Dedifferentiated amniotic fluid mesenchymal stem cell (primary cell): Measurements from ENCODE around the gene SOX12.

Source experiments
- DNase-seq: peaks from one replicate; pipeline ENCODE4 v3.0.0-alpha.2; 2016; ENCODE audit errors: extremely low spot score

The SOX12 gene

DNA sequence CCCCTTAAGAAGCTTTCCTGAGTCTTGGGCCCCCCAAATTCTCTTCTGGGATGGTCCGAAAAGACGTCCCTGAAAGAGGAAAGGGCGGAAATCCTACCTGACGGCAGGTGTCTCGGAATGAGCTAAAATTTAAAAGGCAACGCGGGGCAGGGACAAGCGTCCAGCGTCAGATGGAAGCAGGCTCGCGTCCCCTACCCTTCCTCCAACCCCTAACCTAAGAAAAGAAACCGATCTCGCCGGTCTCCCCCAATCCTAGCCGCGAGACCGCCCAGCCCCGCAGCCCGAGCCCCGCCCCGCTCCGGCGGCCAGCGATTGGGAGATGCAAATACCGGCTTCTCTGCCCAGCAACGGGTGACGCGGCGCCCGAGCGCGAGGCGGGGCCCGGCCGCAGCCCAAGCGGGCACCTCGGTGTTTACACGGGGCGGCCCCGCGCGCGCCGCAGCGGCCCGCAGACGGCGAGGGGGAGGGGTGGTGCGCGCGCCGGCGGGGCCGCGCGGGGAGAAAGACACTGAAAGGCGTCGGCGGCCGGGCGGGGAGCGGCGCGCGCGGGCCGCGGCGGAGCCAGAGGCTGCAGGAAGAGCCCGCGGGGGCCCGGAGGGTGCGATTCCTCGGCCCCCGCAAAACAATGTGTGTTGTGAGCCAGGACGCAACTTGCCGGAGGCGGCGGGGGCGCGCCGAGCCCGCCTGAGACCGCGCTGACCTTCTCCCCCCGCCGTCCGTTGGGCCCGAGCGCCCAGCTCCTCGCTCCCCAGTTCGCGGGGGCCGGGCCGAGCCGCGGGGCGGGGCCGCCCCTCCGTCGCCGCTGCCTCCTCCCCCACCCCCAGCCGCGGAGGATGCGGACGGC, at the start of gene SOX12:
Gene SOX12, plus strand, starts transcription at position 508 of the 844 bp plus-strand sequence. CDS start 373 bp downstream, outside the sequence.
- peak; percentile 85 for DNase-seq

DNA sequence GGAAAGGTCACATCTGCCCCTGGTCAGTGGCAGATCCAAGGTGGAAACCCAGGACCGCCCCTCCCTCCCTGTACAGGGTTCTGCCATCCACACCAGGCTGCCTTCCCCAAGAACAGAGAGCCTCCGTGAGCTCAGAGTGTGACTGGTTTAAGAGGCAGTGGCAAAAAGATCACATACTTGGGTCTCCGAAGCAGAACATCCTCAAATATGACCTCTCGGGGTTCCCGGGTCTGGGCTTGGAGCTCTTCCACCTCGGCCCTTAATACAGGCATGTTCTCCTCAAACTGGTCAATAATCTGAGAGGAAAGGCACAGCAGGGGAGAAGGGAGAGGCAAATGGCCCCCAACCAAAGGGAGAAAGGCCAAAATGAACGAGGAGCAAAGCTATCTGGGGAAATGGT, 49.6 kb upstream of the SOX12 start:
- no peak for DNase-seq

DNA sequence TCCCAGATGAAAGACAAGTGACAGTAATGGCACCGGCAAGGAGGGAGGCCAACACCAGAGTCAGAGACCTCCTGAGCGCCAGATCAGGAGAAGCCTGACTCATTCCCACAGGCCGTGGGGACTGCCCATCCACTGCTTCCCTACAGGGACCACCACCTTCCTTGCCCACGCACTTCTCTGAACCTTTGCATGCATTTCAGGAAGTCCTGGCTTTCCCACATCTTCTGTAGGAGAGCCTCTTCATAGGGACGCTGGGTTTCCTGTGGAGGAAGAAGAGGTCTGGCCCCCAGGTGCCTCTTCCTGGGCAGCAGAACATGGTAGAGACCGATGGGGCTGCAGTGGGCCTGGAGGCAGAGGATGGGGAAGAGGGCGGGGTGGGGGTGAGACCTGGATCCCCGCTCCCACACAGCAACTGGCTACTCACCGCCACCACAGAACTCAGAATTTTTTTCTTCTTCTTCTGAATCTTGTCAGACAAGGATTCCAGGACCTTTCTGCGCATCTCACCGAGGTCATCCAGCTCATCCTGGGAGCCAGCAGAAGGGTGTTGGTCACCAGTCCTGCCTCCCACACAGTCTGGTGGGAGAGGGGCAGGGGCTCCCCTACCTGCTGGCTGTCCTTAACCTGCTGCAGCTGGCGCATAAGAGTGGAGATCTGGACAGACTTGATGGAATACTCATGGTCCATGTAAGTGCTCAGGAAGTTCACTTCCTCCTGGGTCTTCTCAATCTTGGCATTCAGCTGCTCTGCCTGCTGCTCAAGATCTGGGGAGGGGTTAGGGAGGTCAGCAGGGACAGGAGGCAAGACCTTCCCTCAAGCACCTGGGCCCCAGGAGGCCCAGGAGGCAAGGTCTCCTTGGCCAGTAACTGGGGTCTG, 48.5 kb upstream of the SOX12 start:
- no peak for DNase-seq

DNA sequence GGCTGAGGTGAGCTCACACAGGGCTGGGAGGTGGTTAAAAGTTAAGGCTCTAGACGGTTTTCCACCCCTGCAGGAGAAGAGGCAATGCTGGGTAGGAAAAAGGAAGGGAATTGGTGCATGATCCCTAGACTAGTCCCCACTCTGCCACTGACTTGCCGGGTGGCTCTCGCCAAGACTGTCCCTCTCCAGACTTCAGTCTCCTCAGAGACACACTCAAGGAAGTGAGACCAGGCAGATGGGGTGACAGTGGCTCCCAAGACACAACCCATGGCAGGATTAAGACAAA, 47.9 kb upstream of the SOX12 start:
- DNase-seq = no peak

DNA sequence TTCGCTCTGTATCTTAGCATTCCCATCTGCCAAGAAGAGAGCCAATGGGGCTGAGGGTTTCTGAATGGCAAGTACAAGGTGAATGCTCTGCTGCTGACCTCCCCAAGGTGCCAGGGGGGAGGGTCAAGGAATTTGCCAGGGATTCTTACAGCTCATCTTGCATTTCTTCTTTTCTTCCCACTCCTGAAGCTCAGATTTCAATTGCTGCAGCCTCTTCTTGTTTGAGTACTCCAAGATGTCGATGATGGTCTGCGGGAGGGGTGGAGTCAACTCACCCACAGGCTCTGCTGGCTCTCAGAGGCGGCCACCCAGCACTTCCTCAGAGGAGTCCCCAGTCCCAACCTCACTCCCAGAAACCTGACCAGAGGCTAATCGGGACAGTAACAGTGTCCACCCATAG, 47.2 kb upstream of the SOX12 start:
- no peak for DNase-seq

DNA sequence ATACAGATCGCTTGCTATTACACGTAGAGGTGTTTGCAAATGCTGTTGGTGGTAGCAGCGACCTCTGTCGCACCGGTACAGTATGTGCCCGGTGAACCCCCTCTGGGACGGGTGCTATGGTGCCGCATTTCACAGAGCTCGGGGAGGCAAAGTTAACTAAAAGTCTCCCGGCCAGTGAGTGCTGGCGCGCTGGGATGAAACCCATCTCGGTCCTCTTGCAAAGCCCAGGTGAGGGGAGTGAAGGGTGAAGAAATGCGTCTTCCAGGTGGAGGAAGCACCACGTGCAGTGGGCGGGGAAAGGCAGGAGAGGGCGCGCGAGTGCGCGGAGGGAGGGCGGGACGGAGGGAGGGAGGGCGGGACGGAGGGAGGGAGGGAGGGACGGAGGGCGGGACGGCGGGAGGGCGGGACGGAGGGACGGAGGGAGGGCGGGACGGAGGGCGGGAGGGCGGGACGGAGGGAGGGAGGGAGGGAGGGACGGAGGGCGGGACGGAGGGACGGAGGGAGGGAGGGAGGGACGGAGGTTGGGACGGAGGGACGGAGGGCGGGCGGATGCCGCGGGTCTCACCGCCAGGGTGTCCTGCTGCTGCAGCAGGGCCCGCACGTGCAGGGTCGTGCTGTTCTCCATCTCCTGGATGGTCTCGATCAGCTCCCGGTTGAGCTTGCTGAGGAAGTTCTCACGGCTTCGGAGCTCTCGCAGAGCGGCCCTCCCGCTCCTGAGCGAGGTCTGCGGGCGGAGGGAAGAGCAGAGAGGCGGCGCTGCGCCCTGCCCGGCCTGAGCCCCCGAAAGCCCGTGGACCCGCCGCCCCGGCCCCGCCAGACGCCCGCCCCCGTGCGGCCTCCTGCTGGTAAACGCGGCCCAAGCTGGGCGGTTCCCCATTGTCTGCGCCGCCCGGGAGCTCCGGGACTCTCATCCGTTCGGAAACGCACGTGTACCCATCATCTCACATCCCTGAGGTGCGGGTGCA, 46.5 kb upstream of the SOX12 start:
- DNase-seq = no peak

DNA sequence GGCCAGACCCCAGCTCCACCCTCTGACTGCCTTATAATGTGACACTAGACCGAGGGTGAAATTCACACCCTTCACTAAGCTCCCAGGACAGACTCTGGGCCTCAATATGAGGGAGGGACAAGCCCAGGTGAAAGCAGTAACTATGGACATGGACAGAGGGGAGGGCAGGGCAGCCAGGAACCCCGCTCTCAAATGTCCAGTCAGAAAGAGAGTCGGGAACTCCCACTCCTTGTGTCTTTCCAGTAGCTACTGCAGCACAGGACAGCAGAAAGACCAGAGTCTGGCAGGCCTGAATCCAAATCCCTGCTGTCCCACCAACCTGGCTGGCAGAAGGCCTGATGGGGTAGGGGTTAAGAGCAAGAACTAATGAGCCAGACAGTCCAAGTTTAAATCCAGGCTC, 41.2 kb upstream of the SOX12 start:
- DNase-seq = no peak

DNA sequence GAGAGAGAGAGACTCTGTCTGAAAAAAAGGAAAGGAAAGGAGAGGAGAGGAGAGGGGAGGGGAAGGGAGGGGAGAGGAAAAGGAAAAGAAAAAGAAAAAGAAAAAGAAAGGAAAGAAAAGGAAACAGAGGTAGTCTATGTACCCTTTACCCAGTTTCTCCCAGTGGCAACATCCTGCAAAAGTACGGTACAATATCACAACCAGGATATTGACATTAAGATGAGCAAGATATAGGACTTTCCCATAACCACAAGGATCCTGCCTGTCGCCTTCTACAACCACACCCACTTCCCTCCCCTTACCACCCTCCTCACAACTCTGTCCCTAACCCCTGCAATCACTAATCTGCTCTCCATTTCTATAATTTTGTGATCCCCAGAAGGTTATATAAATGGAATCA, 38.8 kb upstream of the SOX12 start:
- no peak for DNase-seq

DNA sequence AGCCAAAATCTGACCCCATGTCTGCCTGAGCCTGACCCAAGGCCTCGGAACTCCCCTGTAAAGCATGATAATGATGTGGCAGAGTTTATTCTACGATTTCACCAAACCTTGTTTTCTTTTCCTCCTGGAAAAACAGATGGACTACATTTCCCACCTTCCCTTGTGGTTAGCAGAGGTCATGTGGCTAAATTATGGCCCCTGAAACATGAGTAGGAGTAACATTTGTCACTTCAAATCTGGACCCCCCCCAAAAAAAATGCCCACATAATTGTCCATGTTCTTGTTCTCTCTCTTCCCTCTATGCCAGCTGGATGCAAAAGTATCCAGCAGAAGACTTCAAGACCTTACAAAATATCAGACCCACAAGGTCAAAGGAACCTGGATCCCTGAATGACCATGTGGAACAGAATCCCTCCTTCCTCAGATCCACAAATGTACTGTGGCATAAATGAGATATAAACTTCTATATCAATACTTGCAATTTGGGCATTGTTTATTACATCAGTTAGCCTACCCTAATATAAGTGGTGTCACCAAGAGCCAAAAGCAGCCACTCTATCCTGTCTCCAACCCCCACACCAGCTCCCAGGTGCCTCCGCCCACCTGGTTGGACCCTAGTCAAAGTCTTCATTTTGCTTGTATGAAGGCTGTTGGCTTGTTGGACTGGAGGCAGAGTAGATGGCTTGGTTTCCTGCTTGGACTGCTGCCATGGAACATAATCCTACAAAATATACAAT, 36.2 kb upstream of the SOX12 start:
- no peak for DNase-seq

DNA sequence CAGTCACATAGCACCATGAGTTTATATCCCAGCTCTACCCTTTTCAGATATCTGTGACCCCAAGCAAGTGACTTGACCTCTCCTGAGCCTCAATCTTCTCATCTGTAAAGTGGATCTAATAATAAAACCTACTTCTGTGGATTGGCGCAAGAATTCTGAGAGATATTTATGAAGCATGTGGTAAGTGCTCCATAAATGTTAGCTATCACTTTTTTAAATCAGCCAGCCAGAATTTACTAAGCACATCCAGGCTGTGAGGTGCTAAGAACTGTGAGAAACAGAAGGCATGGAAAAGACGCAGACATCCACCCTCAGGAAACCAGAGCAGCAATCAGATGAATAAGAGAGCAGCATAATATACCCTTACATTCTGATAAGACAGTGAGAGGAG, 35.7 kb upstream of the SOX12 start:
- DNase-seq = no peak

DNA sequence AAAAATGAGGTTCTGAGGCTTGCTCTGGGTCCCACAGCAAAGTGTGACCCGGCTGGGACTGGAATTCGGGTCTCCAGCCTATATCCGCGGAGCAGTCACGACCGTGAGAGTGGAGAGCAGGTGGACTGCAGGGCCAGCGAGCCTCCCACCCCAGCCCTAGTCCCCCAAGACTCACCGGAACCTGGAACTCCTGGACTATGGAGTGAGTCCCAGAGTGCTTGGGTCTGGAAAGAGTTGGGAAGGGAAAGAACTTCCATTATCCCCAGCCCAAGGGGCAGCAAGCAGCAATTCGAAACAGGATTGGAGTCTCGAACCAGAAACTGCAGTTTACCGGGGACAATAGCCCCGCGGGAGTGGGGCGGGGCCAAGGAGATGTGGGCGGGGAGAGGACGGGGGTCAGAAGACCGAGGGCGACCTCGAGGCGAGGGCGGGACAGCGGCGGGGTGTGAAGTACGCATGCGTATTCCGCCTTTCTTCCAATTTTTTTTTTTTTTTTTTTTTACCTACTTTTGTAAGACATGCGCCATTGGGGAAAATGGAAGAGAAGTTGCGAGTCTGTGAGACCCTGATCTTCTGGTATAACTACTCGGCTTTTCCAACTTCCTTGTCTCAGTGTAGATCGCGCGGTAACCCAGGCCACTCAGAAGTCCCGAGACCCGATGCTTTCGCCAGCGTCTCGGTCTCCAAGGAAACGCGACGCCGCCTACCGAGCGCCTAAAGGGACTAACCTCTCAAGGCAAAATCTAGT, 35.1 kb upstream of the SOX12 start, which contains the start of gene C20orf96:
Gene C20orf96, minus strand, starts transcription at position 667 of the 748 bp plus-strand sequence. Its CDS starts 140 bp downstream, at position 527.
- peak; percentile 92 for DNase-seq

DNA sequence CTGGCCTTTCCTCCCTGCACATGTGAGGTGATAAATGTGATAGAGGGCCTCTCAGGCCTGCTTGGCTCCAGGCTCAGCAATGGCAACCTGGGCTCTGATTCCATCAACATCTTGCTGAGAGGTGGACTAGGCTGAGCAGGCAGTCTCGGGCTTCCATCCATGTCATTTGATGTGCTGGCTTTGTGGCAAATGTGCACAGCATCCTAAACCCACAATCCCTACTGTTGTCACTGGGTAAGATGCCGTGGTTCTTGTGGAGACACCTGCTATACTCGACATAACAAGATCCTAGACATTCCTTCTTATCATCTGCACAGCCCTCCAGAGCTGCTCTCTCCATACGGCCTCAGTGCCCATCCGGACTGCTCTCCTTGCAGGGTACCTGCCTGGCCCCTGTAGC, 30.8 kb upstream of the SOX12 start:
- no peak for DNase-seq

DNA sequence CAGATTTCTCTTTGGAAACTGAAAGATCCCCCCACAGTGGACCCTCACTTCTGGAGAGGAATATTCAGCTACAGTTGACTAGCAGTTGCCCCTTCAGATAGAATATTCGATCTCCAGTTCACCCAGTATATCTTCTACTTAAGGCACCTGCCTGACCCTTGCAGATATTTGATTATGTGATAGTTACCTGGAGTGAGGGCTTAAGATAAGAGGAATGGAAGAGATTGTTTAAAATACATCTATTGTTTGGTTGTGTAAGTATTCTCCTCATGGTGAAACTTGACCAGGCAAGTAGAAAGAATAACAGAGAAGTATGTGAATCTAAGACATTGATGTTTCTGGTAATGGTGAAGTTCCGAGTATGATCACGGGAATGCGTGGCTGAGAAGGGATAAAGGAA, 29.5 kb upstream of the SOX12 start:
- DNase-seq = no peak

DNA sequence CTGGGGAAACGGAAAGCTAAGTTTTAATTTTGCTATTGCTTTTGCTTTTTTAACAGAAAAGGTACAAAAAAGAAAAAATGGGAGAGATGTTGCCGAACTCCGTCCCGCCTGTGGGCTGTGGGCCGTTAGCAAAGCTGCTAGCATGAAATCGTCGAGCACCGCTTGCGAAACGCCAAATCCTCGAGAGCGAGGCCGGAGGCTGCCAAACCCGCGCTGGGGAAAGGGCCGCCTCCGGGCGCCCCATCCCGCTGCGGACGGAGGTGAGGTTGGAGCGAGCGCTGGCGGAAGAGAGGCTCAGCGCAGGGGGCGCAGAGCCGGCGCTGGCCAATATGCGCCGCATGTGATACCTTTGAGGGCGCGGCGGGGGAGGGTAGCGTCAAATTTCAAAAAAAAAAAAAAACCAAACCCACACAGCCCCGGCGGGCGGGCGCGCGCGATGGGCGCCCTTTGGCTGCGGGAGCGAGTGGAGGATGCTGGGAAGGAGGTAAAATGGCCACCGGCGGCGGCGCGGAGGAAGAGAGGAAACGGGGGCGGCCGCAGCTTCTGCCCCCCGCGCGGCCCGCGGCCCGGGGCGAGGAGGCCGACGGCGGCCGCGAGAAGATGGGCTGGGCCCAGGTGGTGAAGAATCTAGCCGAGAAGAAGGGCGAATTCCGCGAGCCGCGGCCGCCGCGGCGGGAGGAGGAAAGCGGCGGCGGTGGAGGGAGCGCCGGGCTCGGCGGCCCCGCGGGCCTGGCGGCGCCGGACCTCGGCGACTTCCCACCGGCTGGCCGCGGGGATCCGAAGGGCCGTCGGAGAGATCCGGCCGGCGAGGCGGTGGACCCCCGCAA, 28.0 kb upstream of the SOX12 start, which contains the start of gene ZCCHC3:
Gene ZCCHC3, plus strand, starts transcription at position 473 of the 827 bp plus-strand sequence. Its CDS starts 17 bp downstream, at position 490.
- DNase-seq = peak; percentile 87

DNA sequence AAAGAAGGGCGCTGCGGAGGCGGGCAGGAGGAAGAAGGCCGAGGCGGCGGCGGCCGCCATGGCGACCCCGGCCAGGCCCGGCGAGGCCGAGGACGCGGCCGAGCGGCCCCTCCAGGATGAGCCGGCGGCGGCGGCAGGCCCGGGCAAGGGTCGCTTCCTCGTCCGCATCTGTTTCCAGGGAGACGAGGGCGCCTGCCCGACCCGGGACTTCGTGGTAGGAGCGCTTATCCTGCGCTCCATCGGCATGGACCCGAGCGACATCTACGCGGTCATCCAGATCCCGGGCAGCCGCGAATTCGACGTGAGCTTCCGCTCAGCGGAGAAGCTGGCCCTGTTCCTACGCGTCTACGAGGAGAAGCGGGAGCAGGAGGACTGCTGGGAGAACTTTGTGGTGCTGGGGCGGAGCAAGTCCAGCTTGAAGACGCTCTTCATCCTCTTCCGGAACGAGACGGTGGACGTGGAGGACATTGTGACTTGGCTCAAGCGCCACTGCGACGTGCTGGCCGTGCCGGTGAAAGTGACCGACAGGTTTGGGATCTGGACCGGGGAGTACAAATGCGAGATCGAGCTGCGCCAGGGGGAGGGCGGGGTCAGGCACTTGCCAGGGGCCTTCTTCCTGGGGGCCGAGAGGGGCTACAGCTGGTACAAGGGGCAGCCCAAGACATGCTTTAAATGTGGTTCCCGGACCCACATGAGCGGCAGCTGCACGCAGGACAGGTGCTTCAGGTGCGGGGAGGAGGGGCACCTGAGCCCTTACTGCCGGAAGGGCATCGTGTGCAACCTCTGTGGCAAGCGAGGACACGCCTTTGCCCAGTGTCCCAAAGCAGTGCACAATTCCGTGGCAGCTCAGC, 27.2 kb upstream of the SOX12 start:
- DNase-seq = peak; percentile 34

DNA sequence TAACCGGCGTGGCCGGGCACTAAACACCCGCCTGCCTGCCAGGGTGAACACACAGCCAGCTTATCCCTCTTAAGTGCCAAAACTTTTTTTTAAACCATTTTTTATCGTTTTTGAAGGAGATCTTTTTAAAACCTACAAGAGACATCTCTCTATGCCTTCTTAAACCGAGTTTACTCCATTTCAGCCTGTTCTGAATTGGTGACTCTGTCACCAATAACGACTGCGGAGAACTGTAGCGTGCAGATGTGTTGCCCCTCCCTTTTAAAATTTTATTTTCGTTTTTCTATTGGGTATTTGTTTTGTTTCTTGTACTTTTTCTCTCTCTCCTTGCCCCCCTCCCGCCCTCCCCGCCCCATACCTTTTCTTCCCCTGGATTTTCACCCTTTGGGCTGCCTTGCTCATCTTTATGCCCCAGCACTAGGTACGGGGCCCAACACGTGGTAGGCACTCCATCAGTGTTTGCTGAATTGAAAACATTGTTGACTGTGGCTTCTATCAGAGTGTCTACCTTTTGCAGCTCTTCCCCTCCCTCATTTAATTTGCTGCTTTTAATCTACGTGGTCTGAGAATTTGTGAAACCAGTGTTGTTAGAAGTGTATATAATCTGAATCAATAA, 26.5 kb upstream of the SOX12 start:
- DNase-seq = no peak

DNA sequence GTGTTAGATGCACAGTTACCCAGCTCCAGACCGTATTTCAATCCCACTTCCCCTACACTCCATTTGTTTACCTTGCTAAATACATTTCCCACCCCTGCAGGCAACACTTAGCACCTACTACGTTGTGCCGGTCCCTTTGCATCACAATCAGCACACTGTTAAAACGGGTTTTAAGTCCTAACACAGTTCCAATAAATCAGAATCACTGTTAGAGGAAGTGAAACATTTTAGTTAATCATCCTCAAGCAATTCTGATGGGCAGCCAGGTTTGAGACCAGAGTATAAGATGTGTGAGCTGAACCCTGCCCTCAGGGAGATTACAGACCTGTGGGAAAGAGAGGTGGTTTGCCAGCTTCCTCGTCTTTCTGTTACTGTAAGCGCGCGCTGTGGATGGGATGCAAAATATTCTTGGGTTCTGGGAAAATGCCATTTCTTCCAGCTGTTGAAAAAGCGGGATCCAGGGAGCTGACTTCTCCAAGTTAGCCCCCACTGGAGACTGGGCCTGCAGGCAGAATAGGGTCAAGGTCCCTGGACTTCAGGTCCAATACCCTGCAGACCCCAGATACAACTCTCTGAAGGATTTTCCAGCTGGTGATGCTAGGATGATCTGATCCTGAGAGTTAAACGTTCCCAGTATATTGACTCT, 24.9 kb upstream of the SOX12 start:
- DNase-seq = no peak
